Smooth muscle cell (in vitro differentiated cells): Measurements from ENCODE around the gene ACKR3. TPM values are rescaled to one million over a fixed set of nuclear protein-coding genes. Genes with fewer than 3 reads are reported as not detected.

Experiments used
- DNase-seq: peaks from one replicate; lab custom pipeline; 2025; ENCODE audit not compliant: unreplicated experiment; lab: John Stamatoyannopoulos, UW
- H2AFZ ChIP-seq: fragments of 200-600 bp; sonication (generic); 2 replicates; pipeline ENCODE4 v1.6.0; 2016; ENCODE audit warnings: antibody characterized with exemption, low read depth, mild to moderate bottlenecking
- H3F3A ChIP-seq: fragments of 200-600 bp; sonication (generic); 2 replicates; pipeline ENCODE4 v1.6.0; 2017; ENCODE audit warnings: antibody characterized with exemption, low read depth
- H3K27ac ChIP-seq: fragments of 200-600 bp; sonication (generic); 2 replicates; pipeline ENCODE4 v1.5.1; 2016; ENCODE audit warnings: low read depth, mild to moderate bottlenecking
- H3K27me3 ChIP-seq: fragments of 200-600 bp; sonication (generic); 2 replicates; pipeline ENCODE4 v1.6.1; 2016; ENCODE audit warnings: low read depth, mild to moderate bottlenecking
- H3K36me3 ChIP-seq: fragments of 200-600 bp; sonication (generic); 2 replicates; pipeline ENCODE4 v1.5.1; 2016; ENCODE audit warnings: low read depth
- H3K4me1 ChIP-seq: fragments of 200-600 bp; sonication (generic); 2 replicates; pipeline ENCODE4 v1.5.1; 2016; ENCODE audit warnings: low read depth
- H3K4me2 ChIP-seq: fragments of 200-600 bp; sonication (generic); 2 replicates; pipeline ENCODE4 v1.6.0; 2016; ENCODE audit warnings: mild to moderate bottlenecking
- H3K4me3 ChIP-seq: fragments of 200-600 bp; sonication (generic); 2 replicates; pipeline ENCODE4 v1.5.1; 2016; ENCODE audit warnings: mild to moderate bottlenecking
- H3K79me2 ChIP-seq: fragments of 200-600 bp; sonication (generic); 2 replicates; pipeline ENCODE4 v1.6.0; 2016; ENCODE audit warnings: low read depth, mild to moderate bottlenecking
- H3K9ac ChIP-seq: fragments of 200-600 bp; sonication (generic); 2 replicates; pipeline ENCODE4 v1.6.0; 2016; ENCODE audit warnings: low read depth
- H3K9me3 ChIP-seq: fragments of 200-600 bp; sonication (generic); replicated peaks from 2 replicates; pipeline ENCODE4 v1.5.1; 2016; ENCODE audit warnings: low read depth
- H4K20me1 ChIP-seq: fragments of 200-600 bp; sonication (generic); 2 replicates; pipeline ENCODE4 v1.6.0; 2016; ENCODE audit warnings: low read depth
- CTCF ChIP-seq: fragments of 200-600 bp; sonication (generic); IDR thresholded peaks from 2 replicates; pipeline ENCODE4 v1.5.1; 2017; ENCODE audit warnings: borderline replicate concordance, mild to moderate bottlenecking, antibody characterized with exemption; ENCODE audit not compliant: insufficient read depth, poor library complexity, severe bottlenecking
- WGBS: methylation state at CpG from one replicate; pipeline ENCODE4 v1.1.7; 2016; ENCODE audit warnings: low lambda C conversion rate; 5-methylcytosine and 5-hydroxymethylcytosine counted together
- polyA plus RNA-seq: library from polyadenylated mRNA; unstranded; fragments of >200 nt; fragmentation: Nextera tagmentation; extraction: Ambion mirVana; gene quantifications from 2 replicates; pipeline ENCODE4 v1.2.1, GENCODE V29; 2016
- total RNA-seq: library from RNA; depleted of rRNA; stranded (reverse); fragments of >200 nt; gene quantifications from 2 replicates; pipeline ENCODE4 v1.2.3, GENCODE V29; 2014

Gene ACKR3
- total and polyA plus RNA-seq, 2 experiments from 2014 or later, result 44.6 to 72.5 TPM

DNA sequence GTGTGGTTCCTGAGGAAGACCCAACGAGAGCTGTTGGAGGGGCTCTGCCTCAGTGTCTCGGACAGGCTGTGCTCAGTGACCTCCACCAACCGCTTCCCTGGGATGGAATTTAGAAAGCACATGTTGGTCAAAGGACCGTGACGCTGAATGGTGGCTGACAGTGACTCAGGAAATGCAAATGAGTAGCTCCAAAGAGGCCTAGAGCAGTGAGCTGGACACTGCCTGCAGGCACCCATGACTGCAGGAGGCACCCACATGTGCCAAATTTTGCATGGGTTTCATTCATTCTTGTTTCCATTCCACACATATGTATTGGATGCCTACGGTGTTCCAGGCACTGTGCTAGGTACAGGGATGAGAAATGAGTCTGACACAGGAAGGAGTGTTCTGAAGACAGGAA is 46.4 kb downstream of the ACKR3 start:
- Histone ChIP-seq H3K4me2 (no peak overlapping the region), H3K79me2 (no peaks in the 10 kb centered on the region), H3K27me3 (no peaks in the 10 kb centered on the region), H3K4me3 (no peak overlapping the region), H2AFZ (no peak overlapping the region), H3K27ac (no peak overlapping the region), H4K20me1 (no peaks in the 10 kb centered on the region), H3K36me3 (no peaks in the 10 kb centered on the region), H3K9me3 (no peaks in the 10 kb centered on the region), H3K4me1 (no peaks in the 10 kb centered on the region), H3K9ac (no peak overlapping the region), H3F3A (peaks cover 5% of the 10 kb centered on the region)
- TF ChIP-seq CTCF, result no peak
- WGBS, result 95% methylated on average over 6 of the region's 6 CpGs
- DNase-seq, result no peak

DNA sequence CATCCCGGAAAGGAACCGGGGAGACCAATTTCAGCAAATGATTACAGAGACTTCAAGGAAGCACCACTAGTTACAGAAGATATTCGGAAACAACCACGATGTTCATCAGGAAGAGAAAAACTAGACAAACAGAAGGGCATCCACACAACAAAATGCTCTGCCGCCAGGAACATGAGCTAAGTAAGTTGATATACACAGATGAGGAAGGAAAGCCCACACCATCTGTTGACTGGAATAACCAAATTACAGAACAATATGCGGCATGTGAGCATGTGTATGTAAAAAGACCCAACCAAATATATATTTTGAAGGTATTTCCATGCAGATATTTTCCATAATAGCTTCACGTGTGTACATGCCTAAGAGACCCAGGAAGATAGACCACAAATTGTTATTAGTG is 47.0 kb downstream of the ACKR3 start:
- Histone ChIP-seq H3K79me2 (no peaks in the 10 kb centered on the region), H3K36me3 (no peaks in the 10 kb centered on the region), H3K9ac (no peak overlapping the region), H3K4me2 (no peak overlapping the region), H3K9me3 (no peaks in the 10 kb centered on the region), H4K20me1 (no peaks in the 10 kb centered on the region), H3K27me3 (no peaks in the 10 kb centered on the region), H3K4me3 (no peak overlapping the region), H3K4me1 (no peaks in the 10 kb centered on the region), H2AFZ (no peak overlapping the region), H3F3A (peaks cover 2% of the 10 kb centered on the region), H3K27ac (no peak overlapping the region)
- no peak for TF ChIP-seq CTCF
- no peak for DNase-seq
- 87% methylated on average over 7 of the region's 7 CpGs for WGBS

DNA sequence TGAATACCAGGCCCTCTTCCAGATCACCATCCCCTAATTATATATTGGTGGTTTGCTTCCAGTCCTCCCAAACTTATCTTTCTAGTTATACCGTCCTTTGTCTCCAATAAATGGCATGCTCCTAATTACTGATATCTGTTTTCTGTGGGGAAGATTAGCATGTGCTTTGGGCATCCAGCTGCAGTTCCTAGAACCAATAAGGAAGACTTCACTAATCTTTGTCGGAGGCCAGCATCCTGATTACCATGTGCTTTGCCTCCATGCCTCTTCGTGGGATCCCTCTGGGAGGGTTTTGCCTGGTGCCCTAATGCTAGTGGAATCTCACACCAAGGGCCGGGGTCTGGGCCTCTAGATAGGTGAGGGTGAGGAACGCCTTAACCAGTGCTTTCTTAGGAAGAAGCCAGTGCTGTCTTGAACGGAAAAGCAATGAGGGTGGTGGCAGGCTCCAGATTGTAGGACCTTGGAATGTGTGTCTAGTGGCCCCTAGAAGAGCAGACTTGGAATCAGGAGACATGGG is 47.7 kb downstream of the ACKR3 start:
- Histone ChIP-seq H3K79me2 (no peaks in the 10 kb centered on the region), H3K4me2 (no peak overlapping the region), H4K20me1 (no peaks in the 10 kb centered on the region), H3K4me1 (no peaks in the 10 kb centered on the region), H3K9me3 (no peaks in the 10 kb centered on the region), H3K4me3 (no peak overlapping the region), H3K36me3 (no peaks in the 10 kb centered on the region), H3K27me3 (no peaks in the 10 kb centered on the region), H3K27ac (no peak overlapping the region), H3K9ac (no peak overlapping the region), H3F3A (no peaks in the 10 kb centered on the region), H2AFZ (no peak overlapping the region)
- TF ChIP-seq CTCF, result no peak
- no peak for DNase-seq
- WGBS, result 32% methylated on average over 6 of the region's 6 CpGs

DNA sequence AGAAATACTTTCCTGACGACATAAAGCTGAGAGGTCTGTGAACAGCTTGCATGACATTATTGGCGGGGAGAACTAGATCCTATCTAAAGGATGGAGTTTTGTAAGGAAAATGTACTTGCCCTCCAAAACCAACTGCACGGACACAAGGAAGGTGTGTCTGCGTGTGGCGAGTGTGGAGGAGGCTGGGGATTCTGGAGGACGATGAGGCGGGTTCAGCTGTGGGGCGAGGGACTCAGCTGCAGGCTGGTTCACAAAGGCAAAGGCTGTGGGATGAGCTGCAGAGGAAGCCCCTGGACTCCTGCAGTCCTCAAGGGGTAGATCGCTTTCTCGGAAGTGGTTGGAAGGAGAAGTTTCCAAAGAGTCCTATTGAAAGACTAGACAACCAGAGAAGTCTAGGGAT is 48.2 kb downstream of the ACKR3 start:
- no peaks in the 10 kb centered on the region for H3K79me2 ChIP-seq
- H3K4me2 ChIP-seq, result no peak overlapping the region
- no peaks in the 10 kb centered on the region for H4K20me1 ChIP-seq
- no peak for DNase-seq
- H3K36me3 ChIP-seq, result no peaks in the 10 kb centered on the region
- no peaks in the 10 kb centered on the region for H3K4me1 ChIP-seq
- H3K4me3 ChIP-seq, result no peak overlapping the region
- 81% methylated on average over 10 of the region's 10 CpGs for WGBS
- no peak for TF ChIP-seq CTCF
- no peak overlapping the region for H2AFZ ChIP-seq
- H3K9ac ChIP-seq, result no peak overlapping the region
- H3K27ac ChIP-seq, result no peak overlapping the region
- no peaks in the 10 kb centered on the region for H3K27me3 ChIP-seq
- no peaks in the 10 kb centered on the region for H3K9me3 ChIP-seq
- no peaks in the 10 kb centered on the region for H3F3A ChIP-seq
